ENCODE results near the gene CMTM2. TPM values are rescaled to one million over a fixed set of nuclear protein-coding genes. Genes with fewer than 3 reads are reported as not detected.

CMTM2 gene
- total and polyA plus RNA-seq, 2 of the 4 experiments (the other 2 are of a cell fraction), result not detected

DNA sequence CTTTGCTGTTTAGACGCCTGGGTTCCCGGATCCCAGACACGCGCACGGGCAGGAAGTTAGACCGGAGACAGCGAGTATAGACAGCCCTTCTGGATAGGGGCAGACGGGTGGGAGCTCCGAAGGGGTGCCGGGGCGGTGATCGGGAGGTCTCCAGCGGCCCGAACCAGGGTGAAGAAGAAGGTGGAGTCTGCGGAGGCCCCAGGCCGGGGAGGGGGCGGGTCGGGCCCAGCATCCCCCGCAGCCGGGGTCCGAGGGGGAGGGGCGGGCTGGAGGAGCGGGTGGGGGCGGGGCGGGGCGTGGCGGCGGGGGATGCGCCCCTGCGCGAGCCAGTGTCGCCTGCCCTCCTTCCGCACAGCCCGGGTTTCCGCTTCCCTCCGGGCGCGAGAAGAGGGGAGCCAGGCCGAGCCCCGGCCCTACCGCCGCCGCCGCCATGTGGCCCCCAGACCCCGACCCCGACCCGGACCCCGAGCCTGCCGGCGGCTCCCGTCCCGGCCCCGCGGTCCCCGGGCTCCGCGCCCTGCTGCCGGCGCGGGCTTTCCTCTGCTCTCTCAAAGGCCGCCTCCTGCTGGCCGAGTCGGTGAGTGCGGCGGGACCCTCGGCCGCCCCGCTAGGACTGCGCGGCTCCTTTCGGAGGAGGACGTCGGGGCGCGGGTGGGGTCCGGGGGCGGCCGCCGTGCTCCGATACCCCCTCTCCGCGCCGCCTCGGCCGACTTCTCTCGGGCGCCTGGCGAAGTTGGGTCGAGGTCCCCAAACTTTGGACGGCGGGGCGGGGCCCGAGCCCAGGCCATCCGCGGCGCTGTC lies 25.3 kb downstream of the CMTM2 start, which contains the start of gene CMTM3:
Gene CMTM3 (plus strand): TSS at position 329 of the 801 bp plus-strand sequence. CDS start 102 bp downstream, at position 431.
- POLR2A ChIA-PET (ENCODE audit: unreplicated experiment), result interaction anchor here (0.5 to 0.7 kb wide), 2 partner anchors 7 to 197 kb away, joined by 3 read pairs; no protein-coding TSS in a partner anchor
- 0% methylated on average over 33 of the region's 96 CpGs; no CpG with 5 or more reads in 1 of the 2 experiments for WGBS, 2 experiments (ENCODE audit: extremely low coverage in 2 of 2, insufficient read length in 1 of 2)

More for the DNA sequence above, 25.3 kb downstream of the CMTM2 start, which contains the start of gene CMTM3:
- peak; percentile 45 for DNase-seq
- H3K18ac ChIP-seq (ENCODE audit: low read depth, low read length), result peak within 1 kb of the TSS; percentile 78
- H3K4me2 ChIP-seq (ENCODE audit: low read depth, low read length), result peak within 1 kb of the TSS; percentile 81
- peaks cover 17% of the 10 kb centered on the region for H4K20me1 ChIP-seq (ENCODE audit: insufficient read depth, low read length)
- peak; percentile 78 for ATAC-seq (ENCODE audit: low read depth)
- no TSS peak for BruUV-seq (replicated peaks)
- peak within 1 kb of the TSS; percentile 98 for H2AFZ ChIP-seq (replicated peaks; ENCODE audit: low read length, poor library complexity)
- dilution Hi-C loops (cut with HindIII; ENCODE audit: low sequenced_read_pairs, unreplicated experiment) (no loop called here), in situ Hi-C loops (cut with MboI; ENCODE audit: low sequenced_read_pairs) (loop anchor here (5.0 kb wide), 2 partner anchors 52 to 197 kb away; partner anchors contain the start of genes CKLF and TK2), intact Hi-C loops (cut with micrococcal nuclease) (loop anchor here (1.0 to 5.0 kb wide), 4 partner anchors 52 to 198 kb away; partner anchors contain the start of gene CKLF)
- peaks cover 21% of the 10 kb centered on the region for H3K4me1 ChIP-seq (ENCODE audit: control insufficient read depth, insufficient read depth, low read length)
- H4K5ac ChIP-seq (ENCODE audit: low read depth, low read length), result peak within 1 kb of the TSS; percentile 82
- peak within 1 kb of the TSS; percentile 89 for H3K4ac ChIP-seq (ENCODE audit: low read depth, low read length)
- H3K9me1 ChIP-seq (ENCODE audit: insufficient read depth, low read length), result peaks cover 10% of the 10 kb centered on the region
- peak within 1 kb of the TSS; percentile 84 for H4K91ac ChIP-seq (ENCODE audit: insufficient read depth, low read depth, low read length)
- H3K36me3 ChIP-seq (ENCODE audit: control insufficient read depth, insufficient read depth, low read length), result peaks cover 10% of the 10 kb centered on the region
- peak within 1 kb of the TSS; percentile 48; the same call in 1 of the 3 replicates for H2BK15ac ChIP-seq (ENCODE audit: low read depth, low read length)
- peaks cover 13 to 48% of the 10 kb centered on the region in 2 experiments for H3K79me1 ChIP-seq (ENCODE audit: low read depth in 1 of 2, low read length in 2 of 2)
- peak within 1 kb of the TSS; percentile 86; the same call in 1 of the 2 replicates for H3K23ac ChIP-seq (ENCODE audit: low read depth, low read length)
- H2BK20ac ChIP-seq (ENCODE audit: low read depth, low read length), result peak within 1 kb of the TSS; percentile 20; the same call in 1 of the 2 replicates
- H2AK9ac ChIP-seq (replicated peaks; ENCODE audit: low read depth, low read length, poor library complexity), result peak within 1 kb of the TSS; percentile 94
- TF ChIP-seq RAD21 (IDR thresholded peaks at IDR 0.05; ENCODE audit: low read length), result peak; percentile 64
- no peak for TF ChIP-seq CHD1 (IDR thresholded peaks at IDR 0.05; ENCODE audit: low read depth, low read length)
- TF ChIP-seq MAZ (IDR thresholded peaks at IDR 0.05; ENCODE audit: borderline replicate concordance, low read depth, low read length), result 0 out of 2 replicates have a peak, but pooled peaks have one; percentile 2
- TF ChIP-seq SMC3 (IDR thresholded peaks at IDR 0.05; ENCODE audit: low read depth, low read length), result peak; percentile 68
- TF ChIP-seq, protein P1, sequence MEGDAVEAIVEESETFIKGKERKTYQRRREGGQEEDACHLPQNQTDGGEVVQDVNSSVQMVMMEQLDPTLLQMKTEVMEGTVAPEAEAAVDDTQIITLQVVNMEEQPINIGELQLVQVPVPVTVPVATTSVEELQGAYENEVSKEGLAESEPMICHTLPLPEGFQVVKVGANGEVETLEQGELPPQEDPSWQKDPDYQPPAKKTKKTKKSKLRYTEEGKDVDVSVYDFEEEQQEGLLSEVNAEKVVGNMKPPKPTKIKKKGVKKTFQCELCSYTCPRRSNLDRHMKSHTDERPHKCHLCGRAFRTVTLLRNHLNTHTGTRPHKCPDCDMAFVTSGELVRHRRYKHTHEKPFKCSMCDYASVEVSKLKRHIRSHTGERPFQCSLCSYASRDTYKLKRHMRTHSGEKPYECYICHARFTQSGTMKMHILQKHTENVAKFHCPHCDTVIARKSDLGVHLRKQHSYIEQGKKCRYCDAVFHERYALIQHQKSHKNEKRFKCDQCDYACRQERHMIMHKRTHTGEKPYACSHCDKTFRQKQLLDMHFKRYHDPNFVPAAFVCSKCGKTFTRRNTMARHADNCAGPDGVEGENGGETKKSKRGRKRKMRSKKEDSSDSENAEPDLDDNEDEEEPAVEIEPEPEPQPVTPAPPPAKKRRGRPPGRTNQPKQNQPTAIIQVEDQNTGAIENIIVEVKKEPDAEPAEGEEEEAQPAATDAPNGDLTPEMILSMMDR (conservative IDR thresholded peaks at IDR 0.05; ENCODE audit: low read depth, low read length), result peak; percentile 71
- peak within 1 kb of the TSS; percentile 84 for H3K9ac ChIP-seq (ENCODE audit: low read depth, low read length)
- peaks cover 5% of the 10 kb centered on the region; the same call in 1 of the 2 replicates for H3K9me3 ChIP-seq (ENCODE audit: control insufficient read depth, insufficient read depth, low read length)
- peak within 1 kb of the TSS; percentile 63; the same call in 1 of the 2 replicates for H3K56ac ChIP-seq (ENCODE audit: extremely low read depth, insufficient read depth, low read length)
- H3K27ac ChIP-seq (ENCODE audit: insufficient read depth, low read length), result peak within 1 kb of the TSS; percentile 88
- H3K4me3 ChIP-seq (ENCODE audit: insufficient read depth, low read depth, low read length), result peak within 1 kb of the TSS; percentile 74
- peak within 1 kb of the TSS; percentile 72 for H2BK120ac ChIP-seq (ENCODE audit: low read depth, low read length)
- peak within 1 kb of the TSS; percentile 62 for H2BK5ac ChIP-seq (ENCODE audit: low read depth, low read length, poor library complexity, severe bottlenecking)
- CTCF ChIA-PET, result interaction anchor here (0.9 kb wide), 2 partner anchors 89 to 198 kb away, joined by 3 read pairs; no protein-coding TSS in a partner anchor
- peak within 1 kb of the TSS; percentile 93 for H2AK5ac ChIP-seq (ENCODE audit: low read depth, low read length)
- peak within 1 kb of the TSS; percentile 45 to 92 for H4K8ac ChIP-seq (ENCODE audit: low read depth in 2 of 2, low read length in 2 of 2)
- no peaks in the 10 kb centered on the region; the same call in 1 of the 2 replicates for H3K27me3 ChIP-seq (ENCODE audit: control insufficient read depth, insufficient read depth, low read length)
- peak within 1 kb of the TSS; percentile 86 for H3K14ac ChIP-seq (replicated peaks; ENCODE audit: low read depth, low read length)
